Spleen (tissue), 7 donors: ENCODE results near the gene AOAH.
"Not testable (repeated sequence)": the region's sequence is repeated elsewhere in the genome, so short reads cannot be mapped to it uniquely, and the experiment has no call there.

Experiments used
- CTCF ChIP-seq, 11 experiments: fragments of 200-600 bp in 7 of 11; fragments of 450-650 bp in 4 of 11; sonication (generic) in 4 of 11; IDR thresholded peaks in 8 of 11; conservative IDR thresholded peaks in 3 of 11; 1 replicate in 7 of 11; 2 replicates in 4 of 11; pipeline versions ENCODE4 v1.4.0 to v1.8.0; 2016 to 2021; ENCODE audit warnings: antibody characterized with exemption in 11 of 11, inconsistent platforms in 4 of 11, mild to moderate bottlenecking in 1 of 11
- POLR2AphosphoS5 ChIP-seq, 3 donors: sonication (generic); formaldehyde crosslinking; IDR thresholded peaks; one replicate each; pipeline ENCODE4 v1.5.1; 2017; ENCODE audit warnings: antibody characterized with exemption in 3 of 3
- donor health status: DM: no; HTN: no; CAD: no; lungs with moderate emphysema.
- donor health status: DM: no; HTN: no; CAD: no.
- donor health status: DM: no; HTN: no; CAD: no.

DNA sequence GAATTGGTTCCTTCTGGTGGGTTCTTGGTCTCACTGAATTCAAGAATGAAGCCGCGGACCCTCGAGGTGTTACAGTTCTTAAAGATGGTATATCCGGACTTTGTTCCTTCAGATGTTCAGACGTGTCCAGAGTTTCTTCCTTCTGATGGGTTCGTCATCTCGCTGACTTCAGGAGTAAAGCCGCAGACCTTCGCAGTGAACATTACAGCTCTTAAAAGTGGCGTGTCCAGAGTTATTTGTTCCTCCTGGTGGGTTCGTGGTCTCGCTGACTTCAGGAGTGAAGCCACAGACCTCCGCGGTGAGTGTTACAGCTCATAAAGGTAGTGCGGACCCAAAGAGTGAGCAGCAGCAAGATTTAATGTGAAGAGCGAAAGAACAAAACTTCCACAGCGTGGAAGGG, 220.1 kb downstream of the AOAH start:
- not testable (repeated sequence) for TF ChIP-seq POLR2AphosphoS5 (IDR thresholded peaks at IDR 0.05); CTCF (IDR thresholded peaks at IDR 0.05 in 8 of 11, conservative IDR thresholded peaks at IDR 0.05 in 3 of 11)
